Subcutaneous adipose tissue (tissue), 4 donors: ENCODE data around the gene NCOA4. TPM values are rescaled to one million over a fixed set of nuclear protein-coding genes. Genes with fewer than 3 reads are reported as not detected.

Experiments used
- total RNA-seq, 4 donors: library from RNA; depleted of rRNA; stranded (reverse); fragments of >200 nt; gene quantifications; one replicate each; pipeline ENCODE4 v1.1.0, GENCODE V29; 2016
- TF ChIP-seq, protein P1 (sequence below): fragments of 450-650 bp; IDR thresholded peaks from one replicate; pipeline ENCODE4 v1.5.1; 2016; ENCODE audit warnings: low read depth, mild to moderate bottlenecking, control low read depth, antibody characterized with exemption, moderate library complexity

Gene NCOA4
- 100 to 1,000 TPM; 132 to 220 (median 160) TPM for total RNA-seq

- TF ChIP-seq, protein P1, sequence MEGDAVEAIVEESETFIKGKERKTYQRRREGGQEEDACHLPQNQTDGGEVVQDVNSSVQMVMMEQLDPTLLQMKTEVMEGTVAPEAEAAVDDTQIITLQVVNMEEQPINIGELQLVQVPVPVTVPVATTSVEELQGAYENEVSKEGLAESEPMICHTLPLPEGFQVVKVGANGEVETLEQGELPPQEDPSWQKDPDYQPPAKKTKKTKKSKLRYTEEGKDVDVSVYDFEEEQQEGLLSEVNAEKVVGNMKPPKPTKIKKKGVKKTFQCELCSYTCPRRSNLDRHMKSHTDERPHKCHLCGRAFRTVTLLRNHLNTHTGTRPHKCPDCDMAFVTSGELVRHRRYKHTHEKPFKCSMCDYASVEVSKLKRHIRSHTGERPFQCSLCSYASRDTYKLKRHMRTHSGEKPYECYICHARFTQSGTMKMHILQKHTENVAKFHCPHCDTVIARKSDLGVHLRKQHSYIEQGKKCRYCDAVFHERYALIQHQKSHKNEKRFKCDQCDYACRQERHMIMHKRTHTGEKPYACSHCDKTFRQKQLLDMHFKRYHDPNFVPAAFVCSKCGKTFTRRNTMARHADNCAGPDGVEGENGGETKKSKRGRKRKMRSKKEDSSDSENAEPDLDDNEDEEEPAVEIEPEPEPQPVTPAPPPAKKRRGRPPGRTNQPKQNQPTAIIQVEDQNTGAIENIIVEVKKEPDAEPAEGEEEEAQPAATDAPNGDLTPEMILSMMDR, result no peak
Measured at GRCh38 chr10:46030091-46030937, at the start of gene NCOA4. NCOA4 (minus strand) TSS chr10:46030623; CDS start chr10:46016680, 13,943 bp downstream.

GRCh38 chr10:46079831-46080585 lies 49.6 kb upstream of the NCOA4 start:
- TF ChIP-seq, protein P1, result no peak

DNA sequence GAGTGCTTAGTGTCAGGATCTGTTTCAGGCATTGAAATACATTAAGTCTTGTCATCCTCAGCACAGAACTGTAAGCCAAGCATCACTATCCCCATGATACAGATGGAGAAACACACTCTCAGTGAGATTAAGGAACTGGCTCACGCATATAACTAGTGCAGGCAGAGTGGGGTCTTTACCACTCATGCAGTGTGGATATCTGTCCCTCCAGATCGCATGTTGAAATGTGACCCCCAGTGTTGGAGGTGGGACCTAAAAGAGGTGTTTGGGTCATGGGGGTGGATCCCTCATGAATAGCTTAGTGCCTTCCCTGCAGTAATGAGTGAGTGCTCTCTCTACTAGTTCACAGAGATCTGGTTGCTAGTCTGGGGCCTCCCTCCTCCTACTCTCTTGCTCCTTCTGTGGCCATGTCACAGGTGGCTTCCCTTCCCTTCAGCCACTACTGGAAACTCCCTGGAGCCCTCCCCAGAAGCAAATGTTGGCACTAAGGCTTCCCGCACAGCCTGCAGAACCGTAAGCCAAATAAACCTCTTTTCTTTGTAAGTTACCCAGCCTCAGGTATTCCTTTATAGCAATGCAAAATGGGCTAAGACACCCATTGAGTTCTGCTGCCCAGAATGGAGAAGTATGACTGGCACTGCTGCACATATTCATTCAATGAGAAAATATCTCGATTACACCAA lies 47.4 kb upstream of the NCOA4 start:
- TF ChIP-seq, protein P1, result no peak

DNA sequence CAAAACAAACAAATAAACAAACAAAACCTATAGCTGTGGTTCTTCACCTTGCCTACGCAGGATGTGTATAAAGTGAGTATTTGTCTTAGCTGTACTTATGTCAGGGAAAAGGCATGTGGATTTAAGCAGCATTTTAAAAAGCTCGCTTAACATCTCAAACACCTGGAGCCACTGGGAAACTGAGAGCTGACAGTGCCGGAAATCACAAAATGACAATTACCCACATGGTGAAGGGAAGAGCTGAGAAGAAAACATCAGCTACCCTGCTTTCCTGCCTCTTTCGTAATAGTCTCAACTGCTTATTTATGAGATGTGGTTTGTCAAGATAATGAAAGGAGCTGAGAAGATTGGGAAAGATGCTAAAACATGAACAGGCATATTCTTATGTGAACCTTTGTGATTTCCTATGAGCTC lies 46.7 kb upstream of the NCOA4 start:
- TF ChIP-seq, protein P1, result no peak

- TF ChIP-seq, protein P1, result no peak
Measured at GRCh38 chr10:46075869-46076268, 45.4 kb upstream of the NCOA4 start.

- TF ChIP-seq, protein P1, result no peak
Measured at GRCh38 chr10:46074196-46074946, 43.9 kb upstream of the NCOA4 start.
